Measurements from ENCODE around the gene PLPP2.

DNA sequence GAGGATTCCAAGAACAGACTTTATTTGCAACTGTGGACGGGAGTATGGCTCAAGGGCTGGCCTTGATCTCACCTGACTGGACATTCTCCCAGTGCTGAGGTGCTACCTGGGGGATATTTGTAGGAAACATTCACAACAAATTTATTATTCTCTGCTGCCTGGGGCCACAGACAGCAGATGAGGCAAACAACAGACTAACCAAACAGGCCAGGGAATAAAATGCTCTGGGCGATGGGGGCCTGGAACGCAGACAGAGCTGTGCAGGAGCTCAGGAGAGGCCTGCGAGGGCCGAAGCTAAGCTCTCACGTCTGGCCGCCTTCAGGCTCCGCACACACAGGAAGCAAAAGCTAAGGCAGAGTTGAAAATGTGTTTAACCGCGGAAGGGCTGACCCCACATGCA is 7.8 kb downstream of the PLPP2 start:
- TF ChIP-seq, protein P1, sequence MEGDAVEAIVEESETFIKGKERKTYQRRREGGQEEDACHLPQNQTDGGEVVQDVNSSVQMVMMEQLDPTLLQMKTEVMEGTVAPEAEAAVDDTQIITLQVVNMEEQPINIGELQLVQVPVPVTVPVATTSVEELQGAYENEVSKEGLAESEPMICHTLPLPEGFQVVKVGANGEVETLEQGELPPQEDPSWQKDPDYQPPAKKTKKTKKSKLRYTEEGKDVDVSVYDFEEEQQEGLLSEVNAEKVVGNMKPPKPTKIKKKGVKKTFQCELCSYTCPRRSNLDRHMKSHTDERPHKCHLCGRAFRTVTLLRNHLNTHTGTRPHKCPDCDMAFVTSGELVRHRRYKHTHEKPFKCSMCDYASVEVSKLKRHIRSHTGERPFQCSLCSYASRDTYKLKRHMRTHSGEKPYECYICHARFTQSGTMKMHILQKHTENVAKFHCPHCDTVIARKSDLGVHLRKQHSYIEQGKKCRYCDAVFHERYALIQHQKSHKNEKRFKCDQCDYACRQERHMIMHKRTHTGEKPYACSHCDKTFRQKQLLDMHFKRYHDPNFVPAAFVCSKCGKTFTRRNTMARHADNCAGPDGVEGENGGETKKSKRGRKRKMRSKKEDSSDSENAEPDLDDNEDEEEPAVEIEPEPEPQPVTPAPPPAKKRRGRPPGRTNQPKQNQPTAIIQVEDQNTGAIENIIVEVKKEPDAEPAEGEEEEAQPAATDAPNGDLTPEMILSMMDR (IDR thresholded peaks at IDR 0.05), result no peak
- TF ChIP-seq POLR2A (IDR thresholded peaks at IDR 0.05), result no peak
